NB4 (cell line): Measurements from ENCODE around the gene PRPF6.

Experiments used
- DNase-seq: peaks from one replicate; pipeline ENCODE4 v3.0.0; 2010; ENCODE audit warnings: low read depth
- H3K4me3 ChIP-seq: one replicate; pipeline ENCODE4 v1.5.1; 2011; ENCODE audit warnings: mild to moderate bottlenecking, low read depth, low read length, moderate library complexity
- MYC ChIP-seq: IDR thresholded peaks from 2 replicates; pipeline ENCODE4 v1.6.1; 2011; ENCODE audit warnings: low read depth, low read length
- POLR2A ChIP-seq: IDR thresholded peaks from 2 replicates; pipeline ENCODE4 v1.6.1; 2011; ENCODE audit warnings: mild to moderate bottlenecking; ENCODE audit not compliant: insufficient read length; ENCODE audit errors: extremely low read depth
- TF ChIP-seq, protein P1 (sequence below): IDR thresholded peaks from 2 replicates; pipeline ENCODE4 v1.6.1; 2011; ENCODE audit warnings: low read depth, low read length
- TF ChIP-seq, protein P2 (sequence below): IDR thresholded peaks from one replicate; pipeline ENCODE4 v1.5.1; 2012; ENCODE audit warnings: low read depth, low read length

Gene PRPF6

DNA sequence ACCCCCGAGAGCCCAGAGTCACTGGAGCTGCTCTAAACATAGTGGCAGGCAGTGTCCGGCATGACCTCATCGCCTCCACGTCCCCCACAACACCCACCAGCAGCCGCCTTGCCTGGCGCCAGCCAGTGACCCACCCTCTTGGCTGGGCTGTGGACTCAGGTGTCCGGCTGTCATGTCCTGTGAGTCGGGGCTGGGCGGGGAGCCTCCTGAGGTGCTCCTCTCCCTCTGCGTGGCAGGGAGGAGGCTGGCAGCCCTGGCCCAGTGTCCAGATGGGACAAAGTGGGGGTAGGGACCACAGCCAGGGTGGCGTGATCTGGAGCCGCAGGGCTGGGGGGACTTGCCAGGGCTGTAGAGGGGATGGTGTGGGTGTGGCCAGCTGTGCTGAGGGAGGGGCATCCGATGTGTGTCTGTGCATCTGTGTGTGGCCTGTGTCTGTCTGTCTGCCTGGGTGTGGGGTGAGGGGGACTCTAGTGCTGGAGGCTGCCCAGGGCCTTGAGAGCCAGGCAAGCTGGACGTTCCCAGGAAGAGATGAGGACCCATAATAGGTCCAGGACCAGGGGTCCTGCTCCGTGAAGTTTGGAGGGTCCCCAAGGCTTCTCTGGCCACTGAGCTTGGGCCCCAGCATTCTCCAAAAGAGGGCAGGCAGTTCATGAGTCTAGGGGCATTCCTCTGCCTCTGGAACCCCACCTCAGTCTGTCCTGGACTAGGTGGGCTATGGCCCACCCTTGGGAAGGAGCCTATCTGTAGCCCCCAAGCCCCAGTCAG, 70.8 kb downstream of the PRPF6 start:
- no peak for DNase-seq
- no peak overlapping the region for H3K4me3 ChIP-seq

DNA sequence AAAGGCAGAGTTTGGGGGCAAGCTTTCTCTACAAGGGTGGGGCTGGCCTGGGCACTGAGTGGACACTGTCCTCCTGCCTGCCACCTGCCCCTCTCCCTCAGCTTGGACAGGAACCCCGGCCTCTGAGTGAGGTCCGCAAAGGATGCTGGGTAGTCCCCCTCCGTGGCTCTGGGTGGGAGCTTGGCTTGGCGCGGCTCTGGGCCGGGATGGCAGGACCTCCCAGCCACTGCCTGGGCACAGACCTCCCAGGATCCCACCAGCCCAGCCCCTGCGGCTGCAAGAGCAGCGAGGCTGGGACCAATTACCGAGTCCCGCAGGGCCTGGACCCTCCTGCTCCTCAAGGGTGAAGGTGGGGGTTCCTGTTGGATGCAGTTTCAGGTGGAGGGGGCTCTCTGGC, 71.4 kb downstream of the PRPF6 start:
- no peak overlapping the region for H3K4me3 ChIP-seq
- no peak for DNase-seq

More for the DNA sequence above, 70.8 kb downstream of the PRPF6 start:
- TF ChIP-seq, protein P1, sequence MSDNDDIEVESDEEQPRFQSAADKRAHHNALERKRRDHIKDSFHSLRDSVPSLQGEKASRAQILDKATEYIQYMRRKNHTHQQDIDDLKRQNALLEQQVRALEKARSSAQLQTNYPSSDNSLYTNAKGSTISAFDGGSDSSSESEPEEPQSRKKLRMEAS: no peak
- TF ChIP-seq MYC (no peak), POLR2A (no peak)
- TF ChIP-seq, protein P2, sequence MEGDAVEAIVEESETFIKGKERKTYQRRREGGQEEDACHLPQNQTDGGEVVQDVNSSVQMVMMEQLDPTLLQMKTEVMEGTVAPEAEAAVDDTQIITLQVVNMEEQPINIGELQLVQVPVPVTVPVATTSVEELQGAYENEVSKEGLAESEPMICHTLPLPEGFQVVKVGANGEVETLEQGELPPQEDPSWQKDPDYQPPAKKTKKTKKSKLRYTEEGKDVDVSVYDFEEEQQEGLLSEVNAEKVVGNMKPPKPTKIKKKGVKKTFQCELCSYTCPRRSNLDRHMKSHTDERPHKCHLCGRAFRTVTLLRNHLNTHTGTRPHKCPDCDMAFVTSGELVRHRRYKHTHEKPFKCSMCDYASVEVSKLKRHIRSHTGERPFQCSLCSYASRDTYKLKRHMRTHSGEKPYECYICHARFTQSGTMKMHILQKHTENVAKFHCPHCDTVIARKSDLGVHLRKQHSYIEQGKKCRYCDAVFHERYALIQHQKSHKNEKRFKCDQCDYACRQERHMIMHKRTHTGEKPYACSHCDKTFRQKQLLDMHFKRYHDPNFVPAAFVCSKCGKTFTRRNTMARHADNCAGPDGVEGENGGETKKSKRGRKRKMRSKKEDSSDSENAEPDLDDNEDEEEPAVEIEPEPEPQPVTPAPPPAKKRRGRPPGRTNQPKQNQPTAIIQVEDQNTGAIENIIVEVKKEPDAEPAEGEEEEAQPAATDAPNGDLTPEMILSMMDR: no peak

DNA sequence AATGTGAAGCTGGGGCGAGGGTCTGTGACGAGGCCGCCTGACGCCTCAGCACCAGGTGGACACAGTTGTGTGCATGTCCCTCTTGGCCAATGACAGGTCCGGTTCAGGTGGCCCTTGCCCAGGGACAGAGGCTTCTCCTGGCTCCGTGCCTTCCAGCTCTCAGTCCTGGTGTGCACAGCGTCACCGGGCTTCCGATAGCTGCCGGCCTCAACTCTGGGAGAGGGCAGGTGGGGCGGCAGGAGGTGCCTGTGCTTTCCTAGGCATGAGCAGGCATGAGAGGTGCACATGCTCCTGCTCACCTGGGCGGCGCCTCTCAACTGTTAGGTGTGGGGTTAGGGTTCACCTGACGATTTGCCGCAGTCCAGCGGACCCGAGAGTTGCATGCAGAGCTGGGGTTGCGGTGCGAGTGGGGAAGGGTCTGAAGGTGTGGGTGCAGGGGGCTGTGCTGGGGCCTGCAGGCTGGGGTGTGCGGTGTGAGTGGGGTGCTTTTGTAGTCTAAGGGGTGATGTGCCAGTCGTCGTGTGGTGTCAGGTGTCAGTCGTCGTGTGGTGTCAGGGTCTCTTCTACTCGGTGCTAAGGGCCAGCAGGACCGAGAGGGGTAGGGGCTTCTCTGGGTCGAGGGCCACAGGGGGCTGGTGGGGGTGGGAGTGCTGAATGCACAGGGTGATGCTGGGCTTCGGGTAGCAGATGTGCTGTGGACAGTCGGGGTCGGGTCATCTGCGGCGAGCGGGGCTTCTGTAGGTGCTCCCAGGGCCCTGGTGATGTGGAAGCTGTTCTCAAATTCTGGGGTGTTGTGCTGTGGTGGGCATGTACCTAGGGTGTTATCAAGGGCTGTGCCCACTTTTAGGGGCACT, 72.3 kb downstream of the PRPF6 start:
- no peak overlapping the region for H3K4me3 ChIP-seq
- TF ChIP-seq MYC (no peak), POLR2A (no peak)
- TF ChIP-seq, protein P2: no peak
- TF ChIP-seq, protein P1: no peak
- no peak for DNase-seq

More for the DNA sequence above, 71.4 kb downstream of the PRPF6 start:
- TF ChIP-seq POLR2A (no peak), MYC (no peak)
- TF ChIP-seq, protein P1: no peak
- TF ChIP-seq, protein P2: no peak

DNA sequence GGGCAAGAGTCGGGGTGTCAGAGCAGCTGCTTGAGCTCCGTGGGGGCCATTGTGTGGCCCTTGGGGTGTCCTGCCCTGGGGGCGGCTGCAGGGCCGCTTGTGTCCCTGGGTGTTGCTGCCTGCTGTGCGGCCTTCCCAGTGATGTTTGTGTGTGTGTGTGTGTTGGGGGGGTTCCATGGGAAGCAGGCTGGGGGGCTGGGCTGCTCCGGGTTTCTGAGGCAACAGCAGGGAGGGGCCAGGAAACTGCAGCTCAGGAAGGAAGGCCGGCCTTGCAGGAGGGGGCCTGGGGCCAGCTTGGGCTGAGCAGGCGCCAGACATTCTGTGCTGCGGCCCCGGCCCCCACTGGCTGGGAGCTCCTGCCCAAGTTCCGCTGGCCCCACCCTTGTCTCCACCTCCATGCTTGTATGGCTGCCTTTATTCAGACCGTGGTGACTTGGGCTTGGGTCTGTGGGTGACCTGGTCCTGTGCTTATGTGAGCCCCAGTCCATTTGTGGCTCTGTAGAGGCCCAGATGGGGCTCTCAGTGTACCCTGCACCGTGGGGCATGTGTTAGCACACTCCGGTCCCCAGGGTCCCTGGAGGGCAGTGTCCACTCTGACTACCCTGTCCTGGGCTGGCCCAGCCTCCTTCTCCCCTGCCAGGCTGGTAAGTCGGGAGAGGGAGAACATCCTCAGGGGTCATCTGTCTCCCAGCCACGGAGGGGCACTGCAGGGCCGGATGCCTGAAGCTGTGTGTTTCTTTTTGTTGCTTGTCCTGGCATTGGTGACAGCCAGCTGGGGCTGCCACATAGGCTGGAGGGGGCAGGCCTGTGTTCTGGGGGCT, 73.1 kb downstream of the PRPF6 start:
- no peak for DNase-seq
- TF ChIP-seq, protein P1: no peak
- TF ChIP-seq, protein P2: no peak
- TF ChIP-seq MYC: no peak
- TF ChIP-seq POLR2A: no peak
- no peak overlapping the region for H3K4me3 ChIP-seq

DNA sequence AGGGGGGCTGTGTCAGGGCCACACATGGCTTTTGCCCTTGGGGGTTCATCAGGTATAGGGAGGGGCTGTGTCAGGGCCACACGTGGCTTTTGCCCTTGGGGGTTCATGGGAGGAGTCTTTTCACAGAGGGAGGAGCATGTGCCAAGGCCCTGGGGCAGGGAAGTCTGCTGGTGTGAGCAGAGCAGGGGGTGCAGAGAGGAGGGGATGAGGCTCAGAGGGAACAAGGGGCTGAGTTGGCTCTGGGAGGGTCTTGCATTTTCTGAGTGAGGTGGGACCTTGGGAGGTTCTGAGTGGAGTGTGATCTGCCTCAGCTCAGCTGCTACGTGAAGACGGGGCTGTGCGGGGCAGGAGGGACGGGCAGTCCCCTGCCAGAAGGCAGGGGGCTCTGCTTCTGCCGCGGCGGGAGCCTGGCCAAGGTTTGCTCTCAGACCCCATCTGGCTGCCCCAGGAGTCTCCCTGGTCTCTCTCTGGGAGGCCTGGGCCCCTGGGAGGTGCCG, 74.5 kb downstream of the PRPF6 start:
- DNase-seq: no peak
- TF ChIP-seq, protein P2: no peak
- TF ChIP-seq POLR2A (no peak), MYC (no peak)
- TF ChIP-seq, protein P1: no peak
- no peak overlapping the region for H3K4me3 ChIP-seq
